GM12864 (cell line): ENCODE results near the gene SYNE1.

Source experiments
- DNase-seq: peaks from one replicate; pipeline ENCODE4 v3.0.0-alpha.2; 2011; ENCODE audit warnings: low read depth
- H3K4me3 ChIP-seq: 2 replicates; pipeline ENCODE4 v1.5.1; 2011; ENCODE audit warnings: mild to moderate bottlenecking, low read depth, low read length, control low read depth
- CTCF ChIP-seq: IDR thresholded peaks from 2 replicates; pipeline ENCODE4 v1.5.1; 2011; ENCODE audit warnings: low read depth, mild to moderate bottlenecking, moderate library complexity, low read length, control low read depth, inconsistent platforms; ENCODE audit errors: missing control alignments

Gene SYNE1

GRCh38 chr6:152270301-152270925 lies 366.7 kb downstream of the SYNE1 start:
- no peak for TF ChIP-seq CTCF
- H3K4me3 ChIP-seq, result no peak overlapping the region
- DNase-seq, result no peak

GRCh38 chr6:152268846-152269442 lies 368.2 kb downstream of the SYNE1 start:
- TF ChIP-seq CTCF, result no peak
- no peak for DNase-seq

GRCh38 chr6:152267967-152268845 lies 369.0 kb downstream of the SYNE1 start:
- no peak overlapping the region for H3K4me3 ChIP-seq
- peak; percentile 38 for TF ChIP-seq CTCF
- no peak for DNase-seq

More at GRCh38 chr6:152268846-152269442, 368.2 kb downstream of the SYNE1 start:
- no peak overlapping the region for H3K4me3 ChIP-seq

GRCh38 chr6:152265651-152266050 lies 371.5 kb downstream of the SYNE1 start:
- no peak overlapping the region for H3K4me3 ChIP-seq
- no peak for DNase-seq
- no peak for TF ChIP-seq CTCF

GRCh38 chr6:152263582-152263981 lies 373.6 kb downstream of the SYNE1 start:
- no peak for DNase-seq
- no peak for TF ChIP-seq CTCF
- H3K4me3 ChIP-seq, result no peak overlapping the region

GRCh38 chr6:152261179-152261578 lies 376.0 kb downstream of the SYNE1 start:
- no peak for TF ChIP-seq CTCF
- H3K4me3 ChIP-seq, result no peak overlapping the region
- DNase-seq, result no peak
